Psoas muscle (tissue), 8 donors: ENCODE measurements around the gene SMIM10L1. TPM values are rescaled to one million over a fixed set of nuclear protein-coding genes. Genes with fewer than 3 reads are reported as not detected.

ENCODE experiments used
- ATAC-seq, 4 donors: fragments of 200-7000 bp; cut with Tn5 transposase; one replicate each; pipeline ENCODE4 v1.9.1; 2020; ENCODE audit warnings: moderate library complexity in 3 of 4, mild to moderate bottlenecking in 2 of 4
- DNase-seq, 2 donors: peaks; one replicate each; pipeline ENCODE4 v3.0.0-alpha.2; 2020
- H3K27ac ChIP-seq: fragments of 200-600 bp; one replicate; pipeline ENCODE4 v1.8.0; 2022
- H3K27me3 ChIP-seq, 3 donors: fragments of 200-600 bp in 1 of 3; one replicate each; pipeline versions ENCODE4 v1.6.1 to v1.8.0; 2013 to 2022; ENCODE audit warnings: low read length in 2 of 3, mild to moderate bottlenecking in 2 of 3, moderate library complexity in 1 of 3; ENCODE audit not compliant: insufficient read depth in 3 of 3
- H3K36me3 ChIP-seq, 2 donors: fragments of 200-600 bp in 1 of 2; one replicate each; pipeline versions ENCODE4 v1.6.1 to v1.8.0; 2013 to 2022; ENCODE audit warnings: low read depth in 1 of 2, mild to moderate bottlenecking in 1 of 2, moderate library complexity in 1 of 2; ENCODE audit not compliant: insufficient read depth in 1 of 2
- H3K4me1 ChIP-seq: fragments of 200-600 bp; one replicate; pipeline ENCODE4 v1.8.0; 2022
- H3K4me3 ChIP-seq: fragments of 200-600 bp; one replicate; pipeline ENCODE4 v1.8.0; 2022; ENCODE audit warnings: mild to moderate bottlenecking
- H3K9me3 ChIP-seq: fragments of 200-600 bp; one replicate; pipeline ENCODE4 v1.8.0; 2022
- CTCF ChIP-seq: fragments of 200-600 bp; IDR thresholded peaks from one replicate; pipeline ENCODE4 v1.8.0; 2022; ENCODE audit warnings: antibody characterized with exemption
- WGBS, 3 donors: extraction: QIAGEN DNeasy Blood & Tissue Kit; methylation state at CpG; one replicate each; pipeline versions ENCODE4 v1.1.6 to v1.1.7; 2013; 5-methylcytosine and 5-hydroxymethylcytosine counted together
- intact Hi-C, 2 donors: fragments of 100-400 bp; cut with DNase I; formaldehyde crosslinking; loops; one replicate each; pipeline versions ENCODE4 v1.11.0 to v1.14.2; 2022
- polyA plus RNA-seq, 3 donors: library from polyadenylated mRNA; stranded (reverse); fragments of 200-250 nt; gene quantifications; one replicate each; pipeline ENCODE4 v1.2.3, GENCODE V29; 2013
- total RNA-seq, 4 donors: library from RNA; stranded (reverse); fragmentation: NEBNext Ultra II Directional in 2 of 4; extraction: Animal tissue kit (Norgen Biotek cat#: 25700) in 2 of 4; gene quantifications; one replicate each; pipeline versions ENCODE4 v1.2.1 to v1.2.4, GENCODE V29; 2021 to 2023
- donor health status: healthy with polysubstance abuse.
- donor health status: DM: no; HTN: no; CAD: no; lungs with moderate emphysema.
- donor health status: Bipolar disorder and iron deficiency.
- donor health status: healthy.
- donor health status: DM: yes; HTN: yes; CAD: no.
- donor health status: DM: no; HTN: no; CAD: no.
- donor health status: DM: no; HTN: no; CAD: no.
- donor health status: DM: yes; HTN: yes; CAD: no.

Gene SMIM10L1
- total and polyA plus RNA-seq, 7 donors, result 11.5 to 20.2 (median 18.3) TPM

GRCh38 chr12:11174022-11174421 lies 3.0 kb downstream of the SMIM10L1 start:
- Histone ChIP-seq H3K4me3 (no peak overlapping the region), H3K36me3 (peaks cover 0 to 2% of the 10 kb centered on the region in 2 donors), H3K4me1 (peaks cover 25% of the 10 kb centered on the region), H3K9me3 (no peaks in the 10 kb centered on the region), H3K27me3 (no peaks in the 10 kb centered on the region), H3K27ac (no peak overlapping the region)
- ATAC-seq, result no peak
- intact Hi-C loops, result no loop called here
- no peak for TF ChIP-seq CTCF
- WGBS, 3 donors, result 95 to 97% (median 97%) methylated on average over 2 of the region's 2 CpGs
- no peak for DNase-seq

- Histone ChIP-seq H3K4me3 (no peak overlapping the region), H3K4me1 (no peaks in the 10 kb centered on the region), H3K9me3 (no peaks in the 10 kb centered on the region), H3K27me3 (no peaks in the 10 kb centered on the region), H3K27ac (no peak overlapping the region), H3K36me3 (peaks cover 0 to 2% of the 10 kb centered on the region in 2 donors)
- intact Hi-C loops, result no loop called here
- 100% methylated on average over 1 of the region's 1 CpG for WGBS, 3 donors
- no peak for ATAC-seq
- DNase-seq, result no peak
- no peak for TF ChIP-seq CTCF
Measured at GRCh38 chr12:11178250-11178649, 7.3 kb downstream of the SMIM10L1 start.

- intact Hi-C loops, result no loop called here
Measured at GRCh38 chr12:11182529-11182928, 11.5 kb downstream of the SMIM10L1 start.

GRCh38 chr12:11183011-11183410 lies 12.0 kb downstream of the SMIM10L1 start:
- ATAC-seq (no peak), DNase-seq (no peak)
- intact Hi-C loops, result no loop called here
- no peak for TF ChIP-seq CTCF
- Histone ChIP-seq H3K36me3 (no peaks in the 10 kb centered on the region), H3K9me3 (no peaks in the 10 kb centered on the region), H3K27ac (no peak overlapping the region), H3K4me1 (no peaks in the 10 kb centered on the region), H3K4me3 (no peak overlapping the region), H3K27me3 (no peaks in the 10 kb centered on the region)

More at GRCh38 chr12:11182529-11182928, 11.5 kb downstream of the SMIM10L1 start:
- ATAC-seq, result no peak
- DNase-seq, result no peak
- Histone ChIP-seq H3K4me1 (no peaks in the 10 kb centered on the region), H3K4me3 (no peak overlapping the region), H3K36me3 (no peaks in the 10 kb centered on the region), H3K27ac (no peak overlapping the region), H3K27me3 (no peaks in the 10 kb centered on the region), H3K9me3 (no peaks in the 10 kb centered on the region)
- TF ChIP-seq CTCF, result no peak

GRCh38 chr12:11186837-11187236 lies 15.8 kb downstream of the SMIM10L1 start, which contains the start of gene TAS2R42:
Gene TAS2R42, minus strand, starts transcription at chr12:11186937. Its CDS starts 0 bp downstream, at chr12:11186937.
- Histone ChIP-seq H3K4me1 (no peaks in the 10 kb centered on the region), H3K36me3 (no peaks in the 10 kb centered on the region), H3K27ac (no peak within 1 kb of the TSS), H3K9me3 (no peaks in the 10 kb centered on the region), H3K27me3 (no peaks in the 10 kb centered on the region), H3K4me3 (no peak within 1 kb of the TSS)
- intact Hi-C loops, result no loop called here
- ATAC-seq (no peak), DNase-seq (no peak)
- 59 to 69% (median 62%) methylated on average over 2 of the region's 2 CpGs for WGBS, 3 donors
- no peak for TF ChIP-seq CTCF
